Ammon's horn (tissue), 1 donor: ENCODE data around the gene RBL1.

Experiments used
- DNase-seq: peaks from one replicate; pipeline ENCODE4 v3.0.0-alpha.2; 2016; ENCODE audit warnings: low spot score

RBL1 gene

GRCh38 chr20:36951198-36951978, 144.4 kb downstream of the RBL1 start, which contains the start of gene SAMHD1:
SAMHD1 (minus strand) TSS chr20:36951708; CDS start chr20:36951643, 65 bp downstream.
- DNase-seq = peak; percentile 98

GRCh38 chr20:36950414-36951197, 145.2 kb downstream of the RBL1 start:
- DNase-seq = peak; percentile 45
